Measurements from ENCODE around the gene FOXP2.

The FOXP2 gene

DNA sequence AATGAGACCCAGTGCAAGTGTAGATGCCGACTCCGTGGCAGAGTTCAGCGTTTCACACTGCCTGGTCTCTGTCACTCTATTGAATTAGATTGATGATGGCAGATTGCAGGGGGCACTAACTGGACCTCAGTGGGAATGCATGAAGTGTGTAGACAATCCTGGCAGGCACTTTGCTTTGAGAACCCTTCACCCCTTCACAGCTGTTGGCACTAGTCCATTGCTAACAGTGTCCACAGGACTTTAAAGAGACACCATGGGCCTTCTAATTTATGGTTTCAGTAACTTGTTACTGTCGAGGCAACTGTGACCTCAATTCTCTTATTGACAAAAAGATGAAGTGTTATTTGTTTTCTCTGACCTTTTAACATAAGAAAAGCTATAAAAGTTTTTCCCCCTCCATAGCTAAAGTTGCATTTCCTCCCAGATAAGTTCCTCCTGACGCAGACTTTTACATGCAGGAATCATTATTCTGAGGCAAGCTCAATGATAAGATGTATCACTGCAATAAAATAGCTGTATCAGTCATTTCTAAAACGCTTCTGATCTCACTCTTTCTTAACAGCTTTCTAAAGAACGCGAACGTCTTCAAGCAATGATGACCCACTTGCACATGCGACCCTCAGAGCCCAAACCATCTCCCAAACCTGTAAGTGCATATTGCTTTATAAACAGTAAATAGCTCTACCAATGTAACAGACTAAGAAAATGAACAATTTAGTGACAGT lies 238.9 kb downstream of the FOXP2 start:
- DNase-seq (ENCODE audit: low read depth) = no peak

- DNase-seq (ENCODE audit: low read depth) = no peak
Measured at GRCh38 chr7:114656466-114656865, 241.9 kb downstream of the FOXP2 start.

DNA sequence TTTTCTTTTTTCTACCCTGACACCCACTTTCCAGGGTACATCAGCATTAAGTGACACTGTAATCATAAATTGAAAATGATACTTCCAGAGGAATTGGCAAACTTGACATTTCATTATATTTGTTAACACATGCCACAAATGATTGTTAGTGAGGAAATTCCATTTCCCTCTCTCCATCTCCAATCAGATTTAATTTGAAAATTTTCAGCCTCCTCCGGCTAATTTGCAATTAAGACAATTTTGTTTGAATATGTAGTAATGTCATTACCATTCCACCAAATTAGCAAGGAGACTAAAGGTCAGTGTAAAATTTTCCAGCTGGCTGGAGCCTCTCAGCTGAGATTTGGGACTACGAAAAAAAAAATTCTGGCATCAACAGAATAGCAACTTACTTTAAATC lies 242.7 kb downstream of the FOXP2 start:
- DNase-seq (ENCODE audit: low read depth) = no peak

DNA sequence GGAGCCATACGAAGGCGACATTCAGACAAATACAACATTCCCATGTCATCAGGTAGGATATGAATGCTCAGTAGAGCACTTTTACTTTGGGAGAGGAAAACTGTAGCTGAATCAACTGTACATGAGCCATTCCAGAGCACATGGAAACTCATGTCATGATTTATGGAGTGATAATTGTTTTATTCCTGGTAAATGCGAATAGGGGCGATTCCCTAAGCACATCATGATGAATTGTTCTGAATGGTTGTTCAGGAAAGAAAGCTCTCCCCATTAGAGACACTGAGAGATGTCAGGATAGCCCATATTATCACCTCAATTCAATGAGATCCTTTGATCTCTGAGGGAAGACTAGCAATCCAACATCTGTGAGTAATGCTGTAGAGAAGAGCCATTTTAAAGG lies 243.6 kb downstream of the FOXP2 start:
- DNase-seq (ENCODE audit: low read depth) = no peak

GRCh38 chr7:114659409-114660125 lies 245.0 kb downstream of the FOXP2 start:
- no peak for DNase-seq (ENCODE audit: low read depth)

- no peak for DNase-seq (ENCODE audit: low read depth)
Measured at GRCh38 chr7:114660126-114660486, 245.5 kb downstream of the FOXP2 start.

GRCh38 chr7:114660753-114661152 lies 246.1 kb downstream of the FOXP2 start:
- no peak for DNase-seq (ENCODE audit: low read depth)

- DNase-seq (ENCODE audit: low read depth) = no peak
Measured at GRCh38 chr7:114662002-114662677, 247.5 kb downstream of the FOXP2 start.

DNA sequence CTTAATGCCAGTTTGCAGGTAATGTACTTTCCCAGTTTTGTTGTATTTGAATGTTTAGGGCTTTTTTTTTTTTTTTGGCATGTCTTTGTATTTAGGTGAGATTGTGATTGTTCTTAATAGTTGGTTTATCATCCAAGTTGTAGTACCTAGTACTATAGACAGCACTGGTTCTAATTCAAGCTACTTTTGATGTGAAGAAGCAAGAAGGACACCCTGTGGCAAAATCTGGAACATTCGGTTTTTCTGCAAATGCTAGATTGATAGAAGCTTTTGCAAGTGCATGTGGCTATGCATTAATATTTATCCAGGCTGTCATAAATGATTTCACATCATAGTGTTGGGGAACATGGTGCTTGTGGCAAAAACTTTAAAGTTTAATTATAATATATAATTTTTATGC lies 248.9 kb downstream of the FOXP2 start:
- no peak for DNase-seq (ENCODE audit: low read depth)

DNA sequence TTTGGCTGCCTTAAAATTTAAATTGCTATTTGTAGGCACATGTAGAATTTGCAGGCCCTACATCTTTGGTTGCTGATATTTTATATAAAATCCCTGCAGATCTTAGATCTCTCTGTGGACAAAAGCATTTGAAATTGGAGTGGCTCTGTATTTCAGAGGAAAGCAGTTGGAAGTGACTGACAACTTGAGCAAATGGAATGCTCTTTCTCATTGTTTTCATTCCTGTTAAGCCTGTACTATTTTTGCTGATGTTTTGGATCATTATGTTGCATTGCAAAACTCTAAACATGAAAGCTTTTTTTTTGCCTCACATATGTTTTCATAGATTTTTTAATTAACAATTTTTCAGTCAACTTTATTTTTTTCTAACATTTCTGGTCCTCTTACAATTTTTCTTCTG lies 256.1 kb downstream of the FOXP2 start:
- DNase-seq (ENCODE audit: low read depth) = no peak

DNA sequence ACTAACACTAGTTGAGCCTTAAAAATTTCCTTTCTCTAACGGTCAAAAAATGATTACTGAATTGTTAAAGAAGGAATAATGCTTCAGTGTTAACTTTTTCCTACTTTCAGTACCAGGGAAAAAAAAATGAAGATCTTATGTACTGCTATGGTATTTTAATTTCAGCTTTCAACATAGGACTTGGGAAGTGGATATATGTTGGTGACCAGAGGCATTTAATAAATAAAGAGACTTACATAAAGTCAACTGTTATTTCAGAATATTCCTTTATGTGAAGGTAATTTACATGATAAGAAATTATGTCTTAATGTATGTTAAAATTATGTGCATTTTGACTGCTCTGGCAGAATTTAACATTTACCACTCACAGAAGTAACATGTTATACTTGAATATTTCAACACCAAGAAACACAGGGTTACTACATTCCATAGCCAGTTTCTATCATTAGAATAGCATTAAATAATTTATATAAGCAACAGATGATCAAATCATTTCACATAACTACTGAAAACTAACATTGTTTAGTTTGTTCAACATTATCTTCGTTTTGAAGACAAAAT lies 257.0 kb downstream of the FOXP2 start:
- no peak for DNase-seq (ENCODE audit: low read depth)

- no peak for DNase-seq (ENCODE audit: low read depth)
Measured at GRCh38 chr7:114678116-114678515, 263.5 kb downstream of the FOXP2 start.

DNA sequence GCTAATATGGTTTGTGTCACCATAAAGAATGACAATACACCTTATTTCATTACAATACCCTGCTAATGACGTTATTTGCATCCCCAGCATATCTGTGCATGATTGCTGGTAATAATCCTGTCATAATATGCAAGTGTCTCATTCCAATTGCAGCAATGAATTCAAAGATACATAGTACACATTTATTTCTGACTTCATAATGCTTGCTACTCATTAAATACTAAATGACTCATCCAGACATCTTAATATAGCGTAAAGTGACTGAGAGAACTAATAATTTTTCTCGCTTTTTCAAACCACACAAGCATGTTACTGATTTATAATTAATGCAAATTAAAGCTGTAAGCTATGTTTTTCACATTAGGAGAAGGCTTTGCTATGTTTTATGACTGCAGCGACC lies 272.6 kb downstream of the FOXP2 start:
- DNase-seq (ENCODE audit: low read depth) = no peak

DNA sequence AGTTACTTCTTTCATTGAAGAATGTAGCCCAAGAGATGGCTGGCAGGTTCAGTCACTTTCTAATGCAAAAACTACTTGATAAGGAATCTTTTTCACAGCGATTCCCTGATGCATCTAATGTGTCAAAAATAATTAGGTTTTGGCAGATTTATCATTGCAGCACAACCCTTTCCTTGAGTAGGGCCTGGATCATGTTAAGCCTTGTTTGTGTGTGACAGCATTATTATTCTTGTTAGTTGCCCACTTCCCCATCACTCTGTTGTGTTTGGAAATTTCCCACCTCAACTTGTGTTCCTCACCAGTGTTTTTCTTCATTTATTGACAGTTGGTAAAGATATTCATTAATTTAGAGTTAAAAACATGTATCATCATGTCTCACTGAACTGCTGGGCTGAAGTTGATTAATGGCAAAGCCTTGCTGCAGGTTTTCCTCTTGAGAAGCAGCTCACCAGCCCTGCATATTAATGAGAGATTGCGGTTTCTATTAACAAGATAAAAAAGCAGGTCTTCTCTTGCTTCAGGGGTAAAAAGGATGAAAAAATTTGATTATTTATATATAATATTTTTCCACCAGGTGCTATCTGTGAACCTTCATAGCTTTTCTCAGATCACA lies 273.9 kb downstream of the FOXP2 start:
- DNase-seq (ENCODE audit: low read depth) = no peak

DNA sequence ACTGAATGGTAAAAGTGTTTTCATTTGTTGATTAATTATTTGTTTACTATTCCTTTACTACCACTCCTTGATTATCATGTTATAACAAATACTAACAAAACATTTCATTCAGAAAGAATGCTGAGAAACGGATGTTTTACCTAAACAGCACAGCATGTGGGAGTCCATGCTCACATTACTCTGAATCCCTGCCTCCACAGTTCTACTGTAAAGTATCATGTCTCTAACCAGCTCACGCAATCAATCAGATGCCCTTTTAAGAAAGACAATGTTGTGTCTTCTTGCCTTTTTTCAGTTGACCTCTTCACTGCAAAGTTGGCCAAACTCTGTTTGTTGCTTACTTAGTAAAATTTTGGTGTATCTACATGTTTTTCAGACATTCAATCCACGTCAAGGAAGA lies 274.8 kb downstream of the FOXP2 start:
- DNase-seq (ENCODE audit: low read depth) = no peak

GRCh38 chr7:114691605-114692004 lies 277.0 kb downstream of the FOXP2 start:
- no peak for DNase-seq (ENCODE audit: low read depth)

DNA sequence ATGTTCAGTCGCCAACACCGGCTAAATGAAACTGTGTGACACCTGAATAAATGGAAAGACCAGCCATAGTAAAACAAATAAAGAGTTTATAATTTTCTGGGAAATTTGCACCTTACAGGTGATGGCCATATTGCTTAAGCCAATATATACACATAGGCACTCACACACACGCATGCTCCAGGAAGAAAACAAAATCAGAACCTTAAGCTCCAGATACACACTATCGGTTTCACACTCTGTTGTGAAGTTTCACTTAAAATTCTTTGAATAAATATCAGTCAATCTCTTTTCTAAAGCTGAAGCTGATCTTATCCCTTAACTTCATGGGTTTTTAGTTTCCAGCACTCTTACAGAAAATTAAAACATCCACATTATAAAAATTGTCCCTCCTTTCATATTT lies 280.6 kb downstream of the FOXP2 start:
- DNase-seq (ENCODE audit: low read depth) = no peak

DNA sequence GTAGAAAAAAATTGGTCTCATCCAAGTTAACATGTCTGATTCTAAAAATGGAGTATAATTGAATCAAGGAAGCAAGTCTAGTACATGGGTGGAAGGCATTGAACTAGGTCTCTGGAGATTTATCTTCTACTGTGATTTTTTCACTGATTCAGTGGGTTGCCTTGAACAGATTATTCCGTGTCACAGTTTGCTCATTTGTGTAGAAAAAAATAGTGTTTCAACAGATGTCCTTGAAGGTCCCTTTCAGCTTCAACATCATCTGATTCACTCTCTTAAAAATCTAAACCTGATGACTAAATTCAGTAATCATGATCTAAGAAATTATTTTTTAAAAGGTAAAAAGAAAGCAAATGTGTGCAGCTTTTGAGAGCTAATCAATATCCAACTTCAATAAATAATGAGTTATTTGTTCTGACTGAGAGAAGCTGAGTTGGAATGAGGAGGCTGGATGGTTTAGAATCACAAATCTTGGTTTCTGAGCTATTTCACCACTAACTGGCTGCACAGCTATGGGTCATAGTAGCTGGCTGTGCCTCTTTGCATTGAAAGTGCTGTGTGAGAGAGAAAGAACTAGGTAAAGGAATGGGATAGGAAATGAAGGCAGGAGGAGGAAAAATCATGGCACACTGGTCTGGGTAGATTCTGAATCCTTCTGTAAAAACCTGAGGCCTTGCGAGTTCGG lies 285.8 kb downstream of the FOXP2 start:
- no peak for DNase-seq (ENCODE audit: low read depth)

GRCh38 chr7:114703677-114704076 lies 289.1 kb downstream of the FOXP2 start:
- no peak for DNase-seq (ENCODE audit: low read depth)

DNA sequence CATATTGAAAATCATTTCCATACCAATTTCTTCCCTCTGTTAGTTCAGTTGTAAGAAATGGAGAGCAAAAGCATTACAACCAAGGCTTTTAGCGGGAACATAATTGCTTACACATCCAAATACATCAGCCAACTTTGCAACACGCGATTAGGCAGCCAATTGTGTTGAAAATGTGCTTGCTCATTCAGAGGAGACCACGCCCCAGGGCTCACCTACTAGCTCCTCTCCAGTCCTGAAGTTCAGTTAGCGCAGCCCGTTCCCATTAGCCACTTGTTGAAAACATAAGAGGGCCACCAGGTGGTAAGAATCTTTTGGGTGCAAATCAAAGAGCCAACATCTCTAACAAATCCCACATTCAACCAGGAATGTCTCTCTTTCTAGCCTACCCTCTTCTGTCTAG lies 294.0 kb downstream of the FOXP2 start:
- DNase-seq (ENCODE audit: low read depth) = no peak

GRCh38 chr7:114710499-114710898 lies 295.9 kb downstream of the FOXP2 start:
- no peak for DNase-seq (ENCODE audit: low read depth)

- DNase-seq (ENCODE audit: low read depth) = no peak
Measured at GRCh38 chr7:114711241-114711640, 296.6 kb downstream of the FOXP2 start.

Measured in activated T-cell treated with anti-CD3 and anti-CD28 coated beads for 1 hour (primary cell).